Osteocyte (in vitro differentiated cells): ENCODE measurements around the gene NISCH. TPM values are rescaled to one million over a fixed set of nuclear protein-coding genes. Genes with fewer than 3 reads are reported as not detected.

ENCODE experiments used
- DNase-seq: peaks from one replicate; pipeline ENCODE4 v3.0.0; 2021; ENCODE audit warnings: mixed read lengths; ENCODE audit not compliant: unreplicated experiment; ENCODE audit errors: extremely low spot score
- H3K27ac Mint-ChIP-seq: one replicate; pipeline ENCODE4 v1.8.0; 2021; ENCODE audit warnings: mild to moderate bottlenecking, mixed read lengths; ENCODE audit not compliant: unreplicated experiment
- H3K27me3 Mint-ChIP-seq: one replicate; pipeline ENCODE4 v1.8.0; 2021; ENCODE audit warnings: mixed read lengths; ENCODE audit not compliant: unreplicated experiment
- H3K36me3 Mint-ChIP-seq: one replicate; pipeline ENCODE4 v1.8.0; 2021; ENCODE audit warnings: mixed read lengths; ENCODE audit not compliant: unreplicated experiment
- H3K4me1 Mint-ChIP-seq: one replicate; pipeline ENCODE4 v1.8.0; 2021; ENCODE audit warnings: mixed read lengths; ENCODE audit not compliant: unreplicated experiment
- H3K4me3 Mint-ChIP-seq: one replicate; pipeline ENCODE4 v1.8.0; 2021; ENCODE audit warnings: mild to moderate bottlenecking, moderate library complexity, mixed read lengths; ENCODE audit not compliant: unreplicated experiment
- H3K9me3 Mint-ChIP-seq: one replicate; pipeline ENCODE4 v1.8.0; 2021; ENCODE audit warnings: mixed read lengths; ENCODE audit not compliant: unreplicated experiment
- total RNA-seq: library from RNA; stranded (reverse); gene quantifications from 2 replicates; pipeline ENCODE4 v1.2.1, GENCODE V29; 2021
- TF ChIP-seq, protein P1 (sequence below): fragments of 200-600 bp; sonication (generic); IDR thresholded peaks from 2 replicates; pipeline ENCODE4 v1.5.0; 2021; ENCODE audit warnings: antibody characterized with exemption, mild to moderate bottlenecking, moderate library complexity

The NISCH gene
- total RNA-seq, 1 donor from 2014 or later = 138 TPM

DNA sequence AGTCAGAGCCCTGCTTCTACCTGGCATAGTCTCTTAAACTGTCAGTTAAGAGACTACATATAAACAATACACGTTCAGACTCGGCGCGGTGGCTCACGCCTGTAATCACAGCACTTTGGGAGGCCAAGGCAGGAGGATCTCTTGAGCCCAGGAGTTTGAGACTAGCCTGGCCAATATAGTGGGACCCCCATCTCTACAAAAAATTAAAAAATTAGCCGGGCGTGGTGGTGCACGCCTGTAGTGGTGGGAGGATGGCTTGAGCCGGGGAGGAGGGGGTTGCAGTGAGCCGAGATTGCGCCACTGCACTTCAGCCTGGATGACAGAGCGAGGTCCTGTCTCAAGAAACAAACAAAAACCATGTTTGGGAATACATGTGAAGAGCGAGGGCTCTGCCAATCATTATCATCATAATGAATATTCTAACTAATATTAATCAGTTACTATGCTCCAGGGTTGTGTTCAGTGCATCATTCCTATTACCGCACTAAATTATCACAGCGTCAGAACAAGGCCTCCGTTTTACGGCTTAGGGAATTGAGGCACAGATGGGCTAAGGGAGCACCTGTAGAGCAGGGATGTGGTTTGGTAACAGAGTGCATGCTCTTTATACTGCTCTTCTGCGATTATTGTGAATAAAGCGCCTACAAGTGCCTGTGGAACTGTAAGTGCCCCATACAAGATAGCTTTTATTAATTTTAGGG, 80.2 kb downstream of the NISCH start:
- TF ChIP-seq, protein P1, sequence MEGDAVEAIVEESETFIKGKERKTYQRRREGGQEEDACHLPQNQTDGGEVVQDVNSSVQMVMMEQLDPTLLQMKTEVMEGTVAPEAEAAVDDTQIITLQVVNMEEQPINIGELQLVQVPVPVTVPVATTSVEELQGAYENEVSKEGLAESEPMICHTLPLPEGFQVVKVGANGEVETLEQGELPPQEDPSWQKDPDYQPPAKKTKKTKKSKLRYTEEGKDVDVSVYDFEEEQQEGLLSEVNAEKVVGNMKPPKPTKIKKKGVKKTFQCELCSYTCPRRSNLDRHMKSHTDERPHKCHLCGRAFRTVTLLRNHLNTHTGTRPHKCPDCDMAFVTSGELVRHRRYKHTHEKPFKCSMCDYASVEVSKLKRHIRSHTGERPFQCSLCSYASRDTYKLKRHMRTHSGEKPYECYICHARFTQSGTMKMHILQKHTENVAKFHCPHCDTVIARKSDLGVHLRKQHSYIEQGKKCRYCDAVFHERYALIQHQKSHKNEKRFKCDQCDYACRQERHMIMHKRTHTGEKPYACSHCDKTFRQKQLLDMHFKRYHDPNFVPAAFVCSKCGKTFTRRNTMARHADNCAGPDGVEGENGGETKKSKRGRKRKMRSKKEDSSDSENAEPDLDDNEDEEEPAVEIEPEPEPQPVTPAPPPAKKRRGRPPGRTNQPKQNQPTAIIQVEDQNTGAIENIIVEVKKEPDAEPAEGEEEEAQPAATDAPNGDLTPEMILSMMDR = no peak
- H3K27ac Mint-ChIP-seq = peak overlapping the region; percentile 54
- H3K4me3 Mint-ChIP-seq = peak overlapping the region; percentile 99
- H3K36me3 Mint-ChIP-seq = peaks cover 16% of the 10 kb centered on the region
- no peaks in the 10 kb centered on the region for H3K27me3 Mint-ChIP-seq
- peaks cover 48% of the 10 kb centered on the region for H3K4me1 Mint-ChIP-seq
- peak; percentile 54 for DNase-seq
- no peaks in the 10 kb centered on the region for H3K9me3 Mint-ChIP-seq

DNA sequence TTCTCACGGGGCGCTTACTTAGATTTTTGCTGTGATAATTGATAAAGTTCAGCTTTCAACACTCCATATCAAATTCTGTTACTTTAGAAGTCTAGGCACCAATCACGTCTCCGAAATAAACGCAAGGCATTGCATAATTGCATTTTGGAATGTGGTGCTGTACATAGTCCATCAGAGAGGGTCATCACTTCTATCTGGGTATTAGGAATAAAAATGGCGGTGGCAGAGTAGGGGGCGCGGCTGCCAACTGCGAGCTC, 80.6 kb downstream of the NISCH start:
- peak overlapping the region; percentile 54 for H3K27ac Mint-ChIP-seq
- H3K27me3 Mint-ChIP-seq = no peaks in the 10 kb centered on the region
- peak overlapping the region; percentile 99 for H3K4me3 Mint-ChIP-seq
- DNase-seq = no peak
- peaks cover 17% of the 10 kb centered on the region for H3K36me3 Mint-ChIP-seq
- TF ChIP-seq, protein P1 = no peak
- peaks cover 48% of the 10 kb centered on the region for H3K4me1 Mint-ChIP-seq
- no peaks in the 10 kb centered on the region for H3K9me3 Mint-ChIP-seq

DNA sequence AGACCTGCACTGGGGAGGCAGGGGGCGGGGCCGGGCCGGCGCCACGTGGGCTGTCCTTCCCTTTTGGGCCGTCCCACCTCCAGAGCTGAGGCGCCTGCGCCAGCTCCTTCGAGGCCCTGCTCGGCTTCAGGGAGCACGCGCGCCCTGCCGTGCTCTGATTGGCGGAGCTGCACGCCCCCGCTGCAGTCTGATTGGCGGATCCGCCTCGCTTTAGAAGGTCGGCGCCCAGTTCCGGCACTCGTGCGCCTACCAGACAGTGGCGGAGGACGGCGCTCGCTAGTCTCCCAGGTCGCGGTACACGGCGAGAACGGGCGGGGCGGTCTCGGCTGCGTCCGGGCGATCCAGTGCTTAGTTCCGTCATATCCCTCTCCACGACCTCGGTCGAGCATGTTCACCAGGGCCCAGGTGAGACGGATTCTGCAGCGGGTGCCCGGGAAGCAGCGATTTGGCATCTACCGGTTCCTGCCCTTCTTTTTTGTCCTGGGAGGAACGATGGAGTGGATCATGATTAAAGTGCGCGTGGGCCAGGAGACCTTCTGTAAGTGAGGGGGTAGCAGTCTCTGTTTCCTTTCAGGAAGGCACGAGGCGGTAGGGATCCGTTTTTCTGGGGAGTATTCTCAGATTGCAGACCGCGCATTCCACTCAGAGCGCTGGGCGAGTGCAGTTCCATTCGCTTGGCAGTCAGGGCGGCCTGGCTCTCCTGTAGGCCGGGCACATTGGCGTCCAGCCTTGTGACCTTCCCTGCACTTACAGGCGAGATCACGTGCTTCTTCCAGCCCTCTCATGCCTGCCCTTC, 81.2 kb downstream of the NISCH start, which contains the start of gene UQCC5:
TSS of gene UQCC5 (plus strand) at position 237 of the 796 bp plus-strand sequence. CDS start at position 388, 151 bp downstream.
- Mint-ChIP-seq H3K27ac (peak within 1 kb of the TSS; percentile 98), H3K4me3 (peak within 1 kb of the TSS; percentile 99), H3K36me3 (peaks cover 17% of the 10 kb centered on the region), H3K9me3 (no peaks in the 10 kb centered on the region), H3K4me1 (peaks cover 48% of the 10 kb centered on the region), H3K27me3 (no peaks in the 10 kb centered on the region)
- TF ChIP-seq, protein P1 = no peak
- peak; percentile 99 for DNase-seq

- peaks cover 17% of the 10 kb centered on the region for H3K36me3 Mint-ChIP-seq
- H3K27me3 Mint-ChIP-seq = no peaks in the 10 kb centered on the region
- peaks cover 45% of the 10 kb centered on the region for H3K4me1 Mint-ChIP-seq
- peak overlapping the region; percentile 98 for H3K27ac Mint-ChIP-seq
- TF ChIP-seq, protein P1 = no peak
- peak overlapping the region; percentile 99 for H3K4me3 Mint-ChIP-seq
- peak; percentile 59 for DNase-seq
- no peaks in the 10 kb centered on the region for H3K9me3 Mint-ChIP-seq
Measured at GRCh38 chr3:52537165-52537620, 81.8 kb downstream of the NISCH start.
